Measurements from ENCODE around the gene LYPD6.

LYPD6 gene

DNA sequence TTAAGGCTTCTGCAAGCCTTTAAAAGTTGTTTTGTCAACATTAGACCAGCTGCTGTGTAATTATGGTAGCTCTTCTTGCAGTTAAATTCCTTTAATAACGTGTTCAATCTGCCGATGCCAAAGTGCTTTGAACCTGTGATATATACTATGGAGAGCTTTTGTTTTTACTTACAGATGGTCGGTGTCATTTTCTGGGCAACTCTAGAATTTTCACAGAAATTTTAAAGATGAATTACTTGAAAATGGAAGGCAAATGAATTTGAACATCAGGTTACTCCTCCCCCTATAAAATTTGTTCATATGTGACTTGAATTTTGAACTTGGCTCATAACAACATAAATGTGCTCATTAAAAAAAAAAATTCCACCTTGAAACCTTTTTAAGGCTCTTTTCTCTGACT lies 23.0 kb downstream of the LYPD6 start:
- no peak for DNase-seq

DNA sequence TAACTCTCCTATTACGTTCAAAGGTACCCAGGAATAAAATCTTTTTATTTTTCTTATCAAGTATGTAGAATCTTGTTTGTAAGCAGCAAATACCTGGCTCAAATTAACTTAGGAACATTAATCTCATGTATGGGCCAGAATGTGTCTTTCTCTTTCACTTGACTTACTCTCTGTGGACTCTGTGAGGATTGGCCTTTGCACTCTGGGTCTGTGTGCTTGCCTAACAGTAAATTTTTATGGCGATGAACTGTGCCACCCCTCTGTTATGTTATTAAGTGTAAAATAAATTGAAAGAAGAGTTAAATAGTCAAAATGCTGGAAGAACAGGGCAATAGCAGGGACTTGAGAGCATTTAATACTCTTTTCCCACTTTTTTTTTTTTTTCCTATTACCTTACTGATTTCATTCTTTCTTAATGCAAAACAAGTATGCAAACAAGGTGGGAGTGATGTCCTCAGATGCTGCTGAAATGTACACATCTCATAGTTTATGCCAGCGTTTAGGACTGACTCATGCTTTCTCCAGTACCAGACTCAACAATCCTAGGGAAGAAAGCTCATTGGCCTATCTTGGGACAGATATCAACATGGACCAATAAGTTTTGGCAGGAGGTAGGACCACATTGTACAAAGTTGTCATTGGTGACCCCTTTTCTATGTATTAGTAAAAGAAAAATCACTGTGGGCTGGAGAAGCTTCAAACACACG lies 25.5 kb downstream of the LYPD6 start:
- DNase-seq: no peak

DNA sequence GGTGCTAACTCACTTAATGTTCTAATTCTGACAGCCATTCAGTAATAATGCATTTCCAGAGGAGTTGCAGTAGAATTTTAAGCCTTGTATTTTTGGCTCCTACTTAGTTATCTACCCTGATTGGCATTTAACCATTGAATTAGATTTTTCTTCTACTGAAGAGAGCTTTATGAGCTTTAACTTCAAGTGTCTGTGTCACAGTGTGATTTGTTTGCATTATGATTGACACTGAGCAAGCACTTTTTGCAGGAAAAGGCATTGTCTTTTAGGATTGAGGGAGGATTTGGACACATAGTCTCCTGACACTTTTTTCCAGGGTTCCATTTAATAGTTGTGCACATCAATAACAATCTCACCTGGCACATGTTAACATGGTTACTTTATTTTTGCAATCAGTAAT lies 26.7 kb downstream of the LYPD6 start:
- DNase-seq: no peak

- DNase-seq: no peak
These were observed 29.7 kb downstream of the LYPD6 start for GRCh38 chr2:149360106-149360505.

- DNase-seq: no peak
These were observed 33.6 kb downstream of the LYPD6 start for GRCh38 chr2:149363958-149364357.

- no peak for DNase-seq
These were observed 34.5 kb downstream of the LYPD6 start for GRCh38 chr2:149364839-149365238.

DNA sequence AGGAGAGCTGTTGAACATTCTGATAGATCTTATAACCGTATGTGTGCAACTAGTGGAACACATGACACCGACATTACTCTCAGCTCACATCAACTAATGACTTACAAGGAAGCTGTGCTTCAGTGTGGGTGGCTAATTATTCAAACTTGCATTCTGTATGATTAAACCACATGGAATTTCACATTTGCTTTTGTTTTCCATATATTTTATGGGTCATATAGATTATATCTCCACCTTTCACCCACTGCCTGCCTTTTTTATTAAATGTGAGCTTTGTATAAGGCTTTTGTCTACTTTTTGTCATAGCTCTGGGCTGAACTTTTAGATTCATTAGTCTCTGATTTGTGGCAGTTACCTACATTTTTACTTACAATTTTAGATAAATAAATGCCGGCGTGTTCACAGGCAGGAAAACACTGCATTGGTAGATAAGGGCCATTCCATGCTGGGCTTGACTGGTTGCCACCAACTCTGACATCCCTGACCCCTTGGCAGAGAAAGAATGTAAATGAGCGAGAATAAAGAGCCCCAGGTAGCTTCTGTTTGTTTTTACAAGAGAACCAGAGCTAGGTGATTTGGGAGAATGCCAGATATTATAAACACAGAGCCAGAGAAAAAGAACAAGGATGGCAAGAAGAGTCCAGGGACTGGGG lies 35.7 kb downstream of the LYPD6 start:
- DNase-seq: no peak

GRCh38 chr2:149370061-149370775 lies 39.8 kb downstream of the LYPD6 start:
- no peak for DNase-seq

GRCh38 chr2:149371476-149371875 lies 41.1 kb downstream of the LYPD6 start:
- DNase-seq: no peak

GRCh38 chr2:149375801-149376361 lies 45.5 kb downstream of the LYPD6 start:
- DNase-seq: no peak

- no peak for DNase-seq
These were observed 49.8 kb downstream of the LYPD6 start for GRCh38 chr2:149380205-149380604.

GRCh38 chr2:149383340-149383739 lies 53.0 kb downstream of the LYPD6 start:
- no peak for DNase-seq

- DNase-seq: no peak
These were observed 55.0 kb downstream of the LYPD6 start for GRCh38 chr2:149385350-149385749.

DNA sequence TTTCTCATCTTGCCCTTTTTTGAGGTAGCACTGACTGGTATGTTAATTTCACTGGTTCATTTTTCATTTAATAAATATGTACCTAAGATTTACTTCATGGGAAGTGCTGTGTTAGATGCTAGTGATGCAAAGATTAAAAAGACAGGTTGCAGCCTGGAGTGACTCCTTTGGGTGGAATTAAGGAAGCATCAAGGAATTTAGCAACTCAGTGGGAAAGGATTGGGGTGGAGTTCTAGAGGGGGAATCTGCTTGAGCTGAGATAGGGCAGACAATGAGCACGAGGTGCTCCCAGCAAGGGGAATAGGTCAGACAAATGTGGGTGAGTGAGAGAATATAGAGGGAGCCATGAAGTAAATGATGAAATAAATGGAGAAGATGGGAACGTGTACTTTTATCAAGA lies 57.0 kb downstream of the LYPD6 start:
- no peak for DNase-seq

DNA sequence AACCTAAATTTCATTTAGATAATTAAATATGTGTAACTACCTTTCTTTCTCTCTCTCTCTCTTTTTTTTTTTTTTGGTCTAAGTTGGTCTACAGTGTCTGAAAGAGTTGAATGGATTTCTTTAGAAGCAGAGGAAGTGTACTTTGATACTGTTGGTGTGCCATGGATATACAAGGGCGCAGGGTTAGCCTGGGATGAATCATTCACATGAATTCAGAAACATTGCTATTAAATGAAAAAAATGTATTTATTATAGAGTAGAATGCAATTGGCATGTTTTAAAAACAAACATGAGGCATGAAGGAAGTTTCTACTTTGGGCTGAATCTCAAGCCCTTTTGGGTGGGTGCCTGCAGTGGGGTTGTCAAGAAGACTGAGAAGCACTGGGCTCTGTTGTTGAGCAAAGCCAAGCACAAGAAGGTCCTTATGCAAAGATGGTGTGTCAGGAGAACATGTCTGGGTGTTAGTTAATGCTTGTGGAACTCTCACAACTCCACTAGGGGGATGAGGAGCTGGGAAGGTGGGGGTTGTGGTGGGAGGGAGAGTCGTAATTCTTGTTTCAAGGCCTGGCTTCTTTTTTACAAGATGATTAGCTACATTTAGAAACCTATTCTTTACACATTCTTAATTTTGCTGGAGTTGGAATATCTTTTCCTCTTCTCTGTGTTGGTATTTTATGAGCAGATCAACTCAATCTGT lies 57.9 kb downstream of the LYPD6 start:
- DNase-seq: no peak

DNA sequence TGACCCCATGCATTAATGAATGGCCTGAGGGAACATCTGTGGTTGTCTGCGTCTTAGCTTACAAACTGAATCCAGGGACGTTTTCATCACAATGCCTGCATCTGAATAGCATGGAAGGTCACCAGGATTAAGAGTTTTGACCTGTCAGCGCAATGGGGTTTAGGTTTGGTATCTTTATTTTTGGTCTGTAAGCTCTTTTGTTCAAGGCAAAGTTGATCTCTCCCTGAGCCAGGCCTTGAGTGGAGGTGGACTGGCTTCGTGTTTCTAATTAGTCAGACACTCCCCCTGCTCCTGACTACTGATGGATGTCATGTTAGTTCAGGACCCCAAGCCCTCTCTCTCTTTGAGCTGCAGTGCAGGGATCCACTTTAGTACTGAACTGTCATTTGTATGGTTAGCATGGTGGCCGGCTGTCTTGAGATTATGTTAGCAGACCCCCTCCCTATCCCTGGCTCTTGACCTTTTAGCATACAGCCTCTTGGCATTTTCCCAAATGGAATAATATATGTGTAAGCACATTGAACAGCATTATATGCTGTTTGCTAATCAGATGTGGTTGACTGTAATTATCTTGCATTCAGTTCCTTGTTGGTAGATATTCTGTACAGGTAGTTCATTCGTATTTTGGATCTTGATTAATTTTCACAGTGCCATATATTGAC lies 59.2 kb downstream of the LYPD6 start:
- DNase-seq: no peak

DNA sequence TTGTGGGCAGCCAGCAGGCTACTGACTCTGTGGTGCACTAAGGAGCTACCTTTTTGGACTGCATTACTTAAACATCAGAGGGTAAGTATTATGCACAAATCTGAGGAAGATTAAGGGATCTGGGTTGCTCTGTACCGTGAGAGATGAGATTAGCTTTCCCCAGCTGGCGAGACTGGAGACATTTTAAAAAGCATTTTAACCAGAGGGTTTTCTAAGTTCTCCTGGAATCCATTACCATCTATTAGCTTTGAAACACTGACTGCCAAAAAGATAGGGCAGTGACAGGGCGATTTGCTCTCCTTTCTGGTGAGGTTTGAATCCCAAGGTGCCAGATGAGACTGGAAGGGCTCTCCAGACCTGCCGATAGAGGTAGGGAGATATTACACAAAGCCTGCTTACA lies 63.2 kb downstream of the LYPD6 start:
- DNase-seq: no peak

DNA sequence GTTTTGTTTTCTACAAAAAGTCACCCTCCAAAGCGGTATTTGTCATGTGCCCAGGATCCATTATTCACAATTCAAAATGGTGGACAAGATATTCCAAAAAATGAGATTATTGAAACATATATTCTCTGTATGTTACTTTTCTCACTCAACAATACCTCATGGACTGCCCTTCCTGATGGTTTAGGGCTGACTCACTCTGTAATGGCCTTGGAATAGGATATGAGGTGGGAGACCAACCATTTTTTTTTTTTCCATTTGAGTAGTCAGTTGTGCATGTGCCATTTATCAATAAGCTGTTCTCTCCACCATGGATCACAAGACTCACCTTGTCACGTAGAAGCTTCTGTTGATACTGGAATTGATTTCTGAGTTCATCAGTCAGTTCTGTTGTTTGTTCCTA lies 64.5 kb downstream of the LYPD6 start:
- DNase-seq: no peak

- no peak for DNase-seq
These were observed 69.7 kb downstream of the LYPD6 start for GRCh38 chr2:149399934-149400615.

DNA sequence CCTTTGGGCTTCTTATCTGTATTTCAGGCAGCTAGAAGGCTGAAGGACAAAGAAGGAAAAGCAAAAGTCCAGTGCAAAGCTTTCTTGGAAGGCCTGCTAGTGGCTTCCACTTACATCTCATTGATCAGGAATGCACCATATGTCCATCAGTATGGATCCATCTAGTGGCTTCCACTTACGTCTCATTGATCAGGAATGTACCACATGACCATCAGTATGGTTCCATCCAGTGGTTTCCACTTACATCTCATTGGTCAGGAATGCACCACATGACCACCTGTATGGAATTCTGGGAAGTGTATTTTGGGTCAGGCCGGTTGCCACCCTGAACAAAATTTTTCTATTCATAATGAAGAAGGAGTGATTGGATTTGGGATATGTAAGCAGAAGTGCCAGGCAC lies 70.6 kb downstream of the LYPD6 start:
- DNase-seq: no peak

- no peak for DNase-seq
These were observed 79.1 kb downstream of the LYPD6 start for GRCh38 chr2:149409506-149409905.

All from activated T-cell treated with anti-CD3 and anti-CD28 coated beads for 4 hours (primary cell).